CD8-positive, alpha-beta memory T cell (primary cell): ENCODE results near the gene KLHL5. TPM values are rescaled to one million over a fixed set of nuclear protein-coding genes. Genes with fewer than 3 reads are reported as not detected.

Source experiments
- CTCF ChIA-PET: fragments of 350-600 bp; sonication (Branson Sonifier 250); formaldehyde crosslinking; loops from one replicate; lab custom pipeline; 2021; ENCODE audit warnings: antibody characterized with exemption; lab: Charles Lee
- POLR2A ChIA-PET: fragments of 350-600 bp; sonication (Branson Sonifier 250); formaldehyde crosslinking; loops from one replicate; lab custom pipeline; 2021; ENCODE audit warnings: antibody characterized with exemption; lab: Charles Lee
- DNase-seq, 5 donors: peaks; one replicate each; pipeline versions ENCODE4 v3.0.0 to v3.0.0-alpha.2; 2020 to 2022; ENCODE audit warnings: mixed read lengths in 1 of 5
- H3K27ac ChIP-seq: one replicate; pipeline ENCODE4 v1.7.0; 2013; ENCODE audit warnings: low read depth, mild to moderate bottlenecking, low read length, moderate library complexity
- H3K27me3 ChIP-seq: 2 replicates; pipeline ENCODE4 v1.7.0; 2013; ENCODE audit warnings: low read length, mild to moderate bottlenecking; ENCODE audit not compliant: insufficient read depth, poor library complexity, severe bottlenecking
- H3K36me3 ChIP-seq: 2 replicates; pipeline ENCODE4 v1.7.0; 2013; ENCODE audit warnings: mild to moderate bottlenecking, low read length, moderate library complexity; ENCODE audit not compliant: insufficient read depth
- H3K4me1 ChIP-seq: 2 replicates; pipeline ENCODE4 v1.7.0; 2013; ENCODE audit warnings: mild to moderate bottlenecking, low read length, moderate library complexity; ENCODE audit not compliant: insufficient read depth
- H3K4me3 ChIP-seq: 2 replicates; pipeline ENCODE4 v1.7.0; 2013; ENCODE audit warnings: mild to moderate bottlenecking, low read length
- H3K9me3 ChIP-seq: 2 replicates; pipeline ENCODE4 v1.7.0; 2013; ENCODE audit warnings: mild to moderate bottlenecking, low read length
- H3K27ac Mint-ChIP-seq, 8 donors: one replicate each; pipeline ENCODE4 v1.8.0; 2020 to 2021; ENCODE audit warnings: mixed read lengths in 8 of 8, mild to moderate bottlenecking in 6 of 8, inconsistent platforms in 3 of 8, moderate library complexity in 3 of 8
- H3K27me3 Mint-ChIP-seq, 2 donors: one replicate each; pipeline ENCODE4 v1.8.0; 2020 to 2021; ENCODE audit warnings: mixed read lengths in 2 of 2, mild to moderate bottlenecking in 1 of 2, moderate library complexity in 1 of 2
- H3K36me3 Mint-ChIP-seq, 3 donors: one replicate each; pipeline ENCODE4 v1.8.0; 2020 to 2021; ENCODE audit warnings: mixed read lengths in 3 of 3, inconsistent platforms in 1 of 3, mild to moderate bottlenecking in 1 of 3
- H3K4me1 Mint-ChIP-seq, 3 donors: one replicate each; pipeline ENCODE4 v1.8.0; 2020 to 2021; ENCODE audit warnings: mixed read lengths in 3 of 3, inconsistent platforms in 1 of 3, mild to moderate bottlenecking in 1 of 3
- H3K4me3 Mint-ChIP-seq, 7 donors: one replicate each; pipeline ENCODE4 v1.8.0; 2020 to 2021; ENCODE audit warnings: mixed read lengths in 7 of 7, mild to moderate bottlenecking in 6 of 7, moderate library complexity in 4 of 7, inconsistent platforms in 2 of 7
- H3K9me3 Mint-ChIP-seq, 5 donors: one replicate each; pipeline ENCODE4 v1.8.0; 2020 to 2022; ENCODE audit warnings: mixed read lengths in 5 of 5, mild to moderate bottlenecking in 3 of 5, moderate library complexity in 2 of 5, inconsistent platforms in 1 of 5
- polyA plus RNA-seq: library from polyadenylated mRNA; unstranded; fragments of 300-500 nt; fragmentation: Illumina TruSeq; gene quantifications from one replicate; pipeline ENCODE4 v1.2.3, GENCODE V29; 2021
- total RNA-seq, 2 experiments: library from RNA; stranded (reverse); gene quantifications; one replicate each; pipeline ENCODE4 v1.2.3, GENCODE V29; 2021

Gene KLHL5
- total and polyA plus RNA-seq, 3 experiments from 2014 or later = 8.3 to 13.0 (median 11.7) TPM

DNA sequence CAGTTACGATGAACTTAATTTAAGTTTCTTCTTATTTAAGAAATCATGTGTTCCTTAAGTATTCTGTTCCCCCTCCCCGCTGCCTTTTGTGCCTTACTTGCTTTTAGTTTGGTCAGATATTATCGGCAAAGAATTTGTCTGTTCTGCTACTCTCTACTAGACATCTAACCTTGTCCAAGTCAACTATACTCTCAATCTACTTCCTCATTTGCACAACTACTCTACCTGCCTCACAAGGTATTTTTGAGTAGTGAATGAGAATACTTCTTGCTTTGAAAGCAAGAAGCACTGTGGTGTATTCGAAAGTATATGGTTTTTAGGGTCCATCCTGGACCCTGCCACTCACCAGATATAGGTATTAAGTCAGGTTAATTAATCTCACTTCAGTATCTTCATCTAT is 8.0 kb upstream of the KLHL5 start:
- CTCF ChIA-PET = no interaction called here
- DNase-seq = no peak

DNA sequence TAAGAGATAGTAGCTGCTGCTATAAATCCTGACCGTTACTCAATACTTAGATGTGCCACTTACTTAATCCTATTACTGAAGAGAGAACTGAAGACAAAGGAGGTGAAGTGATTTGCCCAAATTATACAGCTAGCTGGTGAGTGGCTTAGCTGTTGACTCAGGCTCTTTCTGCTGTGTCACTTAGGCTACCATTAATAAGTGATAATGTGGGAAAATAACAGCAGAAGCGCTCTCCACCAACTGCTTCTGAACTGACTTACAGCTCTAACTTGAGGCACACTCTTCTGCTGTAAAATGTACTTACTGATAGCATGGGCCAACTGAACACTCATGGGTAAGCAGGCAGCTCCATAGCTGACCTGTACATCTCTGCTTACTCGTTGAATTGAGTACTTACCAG is 7.5 kb upstream of the KLHL5 start:
- POLR2A ChIA-PET = no interaction called here
- CTCF ChIA-PET = no interaction called here
- H3K36me3 ChIP-seq = no peaks in the 10 kb centered on the region
- H3K27me3 ChIP-seq = no peaks in the 10 kb centered on the region
- no peak overlapping the region for H3K4me3 ChIP-seq
- H3K27me3 Mint-ChIP-seq = no peaks in the 10 kb centered on the region
- H3K9me3 ChIP-seq = no peaks in the 10 kb centered on the region
- no peak overlapping the region for H3K4me3 Mint-ChIP-seq
- H3K27ac Mint-ChIP-seq = no peak overlapping the region
- no peak overlapping the region for H3K27ac ChIP-seq
- H3K4me1 Mint-ChIP-seq = peaks cover 5 to 50% (median 33%) of the 10 kb centered on the region in 3 donors
- H3K4me1 ChIP-seq = no peaks in the 10 kb centered on the region
- H3K36me3 Mint-ChIP-seq = peaks cover 0 to 3% (median 0%) of the 10 kb centered on the region in 3 donors
- no peak for DNase-seq
- no peaks in the 10 kb centered on the region for H3K9me3 Mint-ChIP-seq

More for the DNA sequence above, 8.0 kb upstream of the KLHL5 start:
- Mint-ChIP-seq H3K4me1 (peaks cover 5 to 53% (median 33%) of the 10 kb centered on the region in 3 donors), H3K27me3 (no peaks in the 10 kb centered on the region), H3K27ac (peak overlapping the region in 1 of 8 donors; percentile 17), H3K9me3 (no peaks in the 10 kb centered on the region), H3K4me3 (no peak overlapping the region), H3K36me3 (peaks cover 0 to 3% (median 0%) of the 10 kb centered on the region in 3 donors)
- no peak overlapping the region for H3K4me3 ChIP-seq
- POLR2A ChIA-PET = no interaction called here
- no peak overlapping the region for H3K27ac ChIP-seq
- no peaks in the 10 kb centered on the region for H3K36me3 ChIP-seq
- H3K27me3 ChIP-seq = no peaks in the 10 kb centered on the region
- H3K4me1 ChIP-seq = peaks cover under 1% of the 10 kb centered on the region
- no peaks in the 10 kb centered on the region for H3K9me3 ChIP-seq

DNA sequence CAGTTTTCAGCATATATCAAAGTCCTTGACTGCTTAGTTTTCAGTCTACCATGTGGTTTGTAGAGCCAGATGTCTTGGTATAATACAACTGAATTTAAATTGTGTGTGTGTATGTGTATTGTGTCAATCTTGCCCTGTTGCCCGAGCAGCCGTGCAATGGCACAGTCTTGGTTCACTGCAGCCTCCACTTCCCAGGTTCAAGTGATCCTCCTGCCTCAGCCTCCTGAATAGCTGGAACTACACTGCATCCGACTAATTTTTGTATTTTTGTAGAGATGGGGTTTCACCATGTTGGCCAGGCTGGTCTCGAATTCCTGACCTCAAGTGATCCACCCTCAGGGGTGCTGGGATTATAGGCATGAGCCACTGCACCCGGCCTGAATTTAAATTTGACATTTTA is 6.0 kb upstream of the KLHL5 start:
- no peak for DNase-seq
- CTCF ChIA-PET = no interaction called here
- POLR2A ChIA-PET = no interaction called here

DNA sequence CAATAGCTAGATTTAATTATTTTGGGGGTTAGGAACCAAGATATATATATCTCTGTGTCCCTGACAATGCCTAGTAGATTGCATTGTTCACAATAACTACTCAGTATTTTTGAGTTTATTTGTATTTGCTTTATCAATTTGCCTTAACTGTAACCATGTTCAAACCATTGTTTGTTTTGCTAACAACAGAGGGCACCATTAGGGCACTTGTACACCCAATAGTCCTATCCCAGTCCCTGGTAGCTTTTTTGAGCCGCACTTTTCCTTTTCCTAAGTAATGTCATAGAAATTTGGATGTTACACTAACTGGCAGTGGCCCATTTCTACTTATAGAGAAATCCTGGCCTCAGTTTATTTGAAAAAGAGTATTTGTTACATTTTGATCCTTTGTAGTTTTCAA is 575 bp upstream of the KLHL5 start:
- no peaks in the 10 kb centered on the region for H3K36me3 ChIP-seq
- DNase-seq = no peak
- no peaks in the 10 kb centered on the region for H3K4me1 ChIP-seq
- no peak overlapping the region for H3K27ac Mint-ChIP-seq
- H3K4me1 Mint-ChIP-seq = peaks cover 19 to 39% (median 37%) of the 10 kb centered on the region in 3 donors
- H3K9me3 ChIP-seq = no peaks in the 10 kb centered on the region
- no peak overlapping the region for H3K4me3 ChIP-seq
- no peak overlapping the region for H3K27ac ChIP-seq
- no peaks in the 10 kb centered on the region for H3K27me3 ChIP-seq
- no peaks in the 10 kb centered on the region for H3K27me3 Mint-ChIP-seq
- ChIA-PET CTCF (no interaction called here), POLR2A (no interaction called here)
- H3K4me3 Mint-ChIP-seq = no peak overlapping the region
- H3K9me3 Mint-ChIP-seq = no peaks in the 10 kb centered on the region
- H3K36me3 Mint-ChIP-seq = no peaks in the 10 kb centered on the region

More for the DNA sequence above, 6.0 kb upstream of the KLHL5 start:
- Mint-ChIP-seq H3K36me3 (no peaks in the 10 kb centered on the region), H3K27me3 (no peaks in the 10 kb centered on the region), H3K4me1 (peaks cover 11 to 52% (median 38%) of the 10 kb centered on the region in 3 donors), H3K4me3 (no peak overlapping the region), H3K9me3 (no peaks in the 10 kb centered on the region), H3K27ac (peak overlapping the region in 1 of 8 donors; percentile 74)
- no peaks in the 10 kb centered on the region for H3K4me1 ChIP-seq
- no peak overlapping the region for H3K27ac ChIP-seq
- no peaks in the 10 kb centered on the region for H3K36me3 ChIP-seq
- no peaks in the 10 kb centered on the region for H3K27me3 ChIP-seq
- H3K4me3 ChIP-seq = no peak overlapping the region
- H3K9me3 ChIP-seq = no peaks in the 10 kb centered on the region

DNA sequence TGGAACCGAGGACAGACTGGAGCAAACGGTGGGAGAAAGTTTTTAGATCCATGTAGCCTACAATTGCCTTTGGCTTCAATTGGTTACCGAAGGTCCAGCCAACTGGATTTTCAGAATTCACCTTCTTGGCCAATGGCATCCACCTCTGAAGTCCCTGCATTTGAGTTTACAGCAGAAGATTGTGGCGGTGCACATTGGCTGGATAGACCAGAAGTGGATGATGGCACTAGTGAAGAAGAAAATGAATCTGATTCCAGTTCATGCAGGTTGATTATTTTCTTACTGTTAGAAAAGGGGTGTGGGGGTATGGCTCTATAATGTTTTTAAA is 702 bp downstream of the KLHL5 start:
- ChIA-PET POLR2A (no interaction called here), CTCF (no interaction called here)
- Histone ChIP-seq H3K9me3 (no peaks in the 10 kb centered on the region), H3K27ac (no peak overlapping the region), H3K27me3 (no peaks in the 10 kb centered on the region), H3K36me3 (no peaks in the 10 kb centered on the region), H3K4me1 (no peaks in the 10 kb centered on the region), H3K4me3 (no peak overlapping the region)
- Mint-ChIP-seq H3K9me3 (no peaks in the 10 kb centered on the region), H3K27me3 (no peaks in the 10 kb centered on the region), H3K4me3 (no peak overlapping the region), H3K36me3 (no peaks in the 10 kb centered on the region), H3K27ac (peak overlapping the region in 1 of 8 donors; percentile 79), H3K4me1 (peaks cover 16 to 32% (median 32%) of the 10 kb centered on the region in 3 donors)
- no peak for DNase-seq

DNA sequence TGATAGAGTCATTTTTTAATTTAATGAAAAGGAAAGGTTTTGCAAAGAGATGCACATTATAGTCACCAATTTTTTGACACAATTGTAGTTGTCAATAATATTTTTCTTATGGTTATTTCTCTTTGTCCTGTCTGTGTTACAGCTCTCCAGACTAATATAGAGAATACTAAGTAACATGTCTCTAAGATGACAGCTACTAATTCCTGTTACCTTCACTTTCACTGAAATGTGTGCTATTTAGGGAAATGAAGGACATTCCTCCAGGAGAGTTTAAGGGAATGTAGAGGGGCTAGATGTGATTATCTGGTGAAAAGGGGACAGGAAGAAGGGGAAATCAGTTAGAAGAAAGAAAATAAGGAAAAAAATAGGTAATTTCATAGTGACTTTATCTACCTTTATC is 1.4 kb downstream of the KLHL5 start:
- ChIA-PET CTCF (no interaction called here), POLR2A (no interaction called here)
- DNase-seq = no peak
- Histone ChIP-seq H3K27ac (no peak overlapping the region), H3K27me3 (no peaks in the 10 kb centered on the region), H3K4me1 (no peaks in the 10 kb centered on the region), H3K4me3 (no peak overlapping the region), H3K9me3 (no peaks in the 10 kb centered on the region), H3K36me3 (no peaks in the 10 kb centered on the region)
- H3K4me1 Mint-ChIP-seq = peaks cover 16 to 32% (median 32%) of the 10 kb centered on the region in 3 donors
- H3K27me3 Mint-ChIP-seq = no peaks in the 10 kb centered on the region
- H3K9me3 Mint-ChIP-seq = no peaks in the 10 kb centered on the region
- no peaks in the 10 kb centered on the region for H3K36me3 Mint-ChIP-seq
- H3K4me3 Mint-ChIP-seq = no peak overlapping the region
- peak overlapping the region in 1 of 8 donors; percentile 37 for H3K27ac Mint-ChIP-seq

DNA sequence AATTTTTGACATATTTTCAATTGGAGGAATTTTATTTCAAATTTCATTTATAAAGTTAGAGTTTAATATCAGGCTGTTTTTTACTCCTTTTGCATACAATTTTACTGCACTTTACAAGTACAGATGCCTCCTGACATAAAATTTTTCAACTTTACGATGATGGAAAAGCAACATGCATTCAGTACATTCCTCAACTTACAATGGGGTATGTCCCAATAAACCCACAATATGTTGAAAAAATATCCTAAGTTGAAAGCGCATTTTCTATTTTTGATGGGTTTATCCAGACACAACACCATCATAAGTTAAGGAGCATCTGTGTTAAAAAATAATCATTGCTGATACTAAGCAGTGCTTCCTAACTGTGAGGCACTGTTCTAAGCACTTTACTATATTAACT is 4.3 kb downstream of the KLHL5 start:
- DNase-seq = no peak
- ChIA-PET POLR2A (no interaction called here), CTCF (no interaction called here)
- Histone ChIP-seq H3K27ac (no peak overlapping the region), H3K9me3 (no peaks in the 10 kb centered on the region), H3K4me1 (no peaks in the 10 kb centered on the region), H3K36me3 (no peaks in the 10 kb centered on the region), H3K27me3 (no peaks in the 10 kb centered on the region), H3K4me3 (no peak overlapping the region)
- Mint-ChIP-seq H3K27ac (no peak overlapping the region), H3K9me3 (no peaks in the 10 kb centered on the region), H3K4me1 (peaks cover 9 to 22% (median 19%) of the 10 kb centered on the region in 3 donors), H3K27me3 (no peaks in the 10 kb centered on the region), H3K36me3 (peaks cover 0 to 2% (median 0%) of the 10 kb centered on the region in 3 donors), H3K4me3 (no peak overlapping the region)

DNA sequence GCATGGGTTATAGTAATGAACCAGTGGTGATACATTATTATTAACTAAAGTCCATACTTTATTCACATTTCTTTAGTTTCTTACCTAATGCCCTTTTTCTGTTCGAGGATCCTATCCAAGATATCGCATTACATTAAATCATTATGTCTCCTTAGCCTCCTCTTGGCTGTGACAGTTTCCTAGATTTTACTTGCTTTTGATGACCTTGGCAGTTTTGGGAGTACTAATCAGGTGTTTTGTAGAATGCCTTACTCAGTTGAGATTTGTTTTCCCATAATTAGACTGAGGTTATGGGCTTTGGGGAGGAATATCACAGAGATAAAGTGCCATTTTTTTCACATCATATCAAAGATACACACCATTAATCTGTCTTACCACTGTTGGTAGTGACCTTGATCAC is 5.0 kb downstream of the KLHL5 start:
- H3K4me1 Mint-ChIP-seq = peaks cover 7 to 17% (median 13%) of the 10 kb centered on the region in 3 donors
- no peak overlapping the region for H3K27ac ChIP-seq
- CTCF ChIA-PET = no interaction called here

DNA sequence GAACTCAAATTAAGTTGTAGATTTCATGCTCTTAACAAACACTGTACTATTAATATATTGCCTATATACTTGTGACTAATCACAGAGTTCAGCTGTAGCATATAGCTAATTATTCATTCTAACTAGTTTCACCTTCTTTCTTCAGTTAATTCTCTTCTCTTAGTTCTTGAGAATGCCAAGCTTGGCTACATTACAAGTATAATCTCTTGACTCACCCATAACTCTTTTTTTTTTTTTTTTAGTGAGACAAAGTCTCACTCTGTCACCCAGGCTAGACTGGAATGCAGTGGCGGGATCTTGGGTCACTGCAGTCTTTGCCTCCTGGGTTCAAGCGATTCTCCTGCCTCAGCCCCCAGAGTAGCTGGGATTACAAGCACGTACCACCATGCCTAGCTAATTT is 5.4 kb downstream of the KLHL5 start:
- CTCF ChIA-PET = no interaction called here
- H3K9me3 ChIP-seq = no peaks in the 10 kb centered on the region

More for the DNA sequence above, 5.0 kb downstream of the KLHL5 start:
- H3K4me1 ChIP-seq = no peaks in the 10 kb centered on the region
- Mint-ChIP-seq H3K27me3 (no peaks in the 10 kb centered on the region), H3K9me3 (no peaks in the 10 kb centered on the region), H3K36me3 (peaks cover 0 to 2% (median 0%) of the 10 kb centered on the region in 3 donors), H3K27ac (no peak overlapping the region), H3K4me3 (no peak overlapping the region)
- H3K36me3 ChIP-seq = no peaks in the 10 kb centered on the region
- no peaks in the 10 kb centered on the region for H3K27me3 ChIP-seq
- POLR2A ChIA-PET = no interaction called here
- no peaks in the 10 kb centered on the region for H3K9me3 ChIP-seq
- no peak overlapping the region for H3K4me3 ChIP-seq
- DNase-seq = no peak

More for the DNA sequence above, 5.4 kb downstream of the KLHL5 start:
- Mint-ChIP-seq H3K27me3 (no peaks in the 10 kb centered on the region), H3K4me3 (no peak overlapping the region), H3K36me3 (peaks cover 0 to 2% (median 0%) of the 10 kb centered on the region in 3 donors), H3K9me3 (no peaks in the 10 kb centered on the region), H3K4me1 (peaks cover 2 to 13% (median 9%) of the 10 kb centered on the region in 3 donors), H3K27ac (no peak overlapping the region)
- no peaks in the 10 kb centered on the region for H3K36me3 ChIP-seq
- DNase-seq = no peak
- H3K27ac ChIP-seq = no peak overlapping the region
- no peaks in the 10 kb centered on the region for H3K4me1 ChIP-seq
- no peak overlapping the region for H3K4me3 ChIP-seq
- H3K27me3 ChIP-seq = no peaks in the 10 kb centered on the region
- POLR2A ChIA-PET = no interaction called here
